Measurements from ENCODE around the gene ANO3.

GRCh38 chr11:26490546-26490945 is 158.6 kb downstream of the ANO3 start:
- TF ChIP-seq ZNF274 (IDR thresholded peaks at IDR 0.05; ENCODE audit: low read depth, low read length), result no peak
- no peak for TF ChIP-seq YY1 (IDR thresholded peaks at IDR 0.05; ENCODE audit: insufficient read depth, insufficient read length)
- no peak for TF ChIP-seq SUZ12 (IDR thresholded peaks at IDR 0.05; ENCODE audit: extremely low read depth, insufficient read depth, insufficient read length)

Data from NT2/D1 (cell line).